ENCODE results near the gene CPZ. TPM values are rescaled to one million over a fixed set of nuclear protein-coding genes. Genes with fewer than 3 reads are reported as not detected.

Gene CPZ
- total RNA-seq, 1 experiment from 2014 or later = 26.9 TPM

GRCh38 chr4:8548731-8549351, 43.7 kb upstream of the CPZ start:
- Mint-ChIP-seq H3K27ac (no peak overlapping the region), H3K27me3 (ENCODE audit: low read depth) (peaks cover 3% of the 10 kb centered on the region; the same call in 1 of the 2 replicates), H3K4me1 (peaks cover 15% of the 10 kb centered on the region), H3K4me3 (no peak overlapping the region), H3K9me3 (no peaks in the 10 kb centered on the region), H3K36me3 (no peaks in the 10 kb centered on the region)
- TF ChIP-seq MAX (CRISPR knock-in tag; IDR thresholded peaks at IDR 0.05) (no peak), TP53 (CRISPR knock-in tag; IDR thresholded peaks at IDR 0.05) (no peak), E2F4 (CRISPR knock-in tag; IDR thresholded peaks at IDR 0.05; ENCODE audit: borderline replicate concordance, low read depth) (no peak), EMX1 (CRISPR knock-in tag; IDR thresholded peaks at IDR 0.05) (no peak), SMAD4 (CRISPR knock-in tag; IDR thresholded peaks at IDR 0.05) (no peak), STAT6 (CRISPR knock-in tag; conservative IDR thresholded peaks at IDR 0.05; ENCODE audit: low read depth) (no peak), ZNF281 (CRISPR knock-in tag; IDR thresholded peaks at IDR 0.05) (no peak), ZNF532 (CRISPR knock-in tag; IDR thresholded peaks at IDR 0.05; ENCODE audit: borderline replicate concordance) (no peak), ERG (CRISPR knock-in tag; IDR thresholded peaks at IDR 0.05) (no peak), JUN (CRISPR knock-in tag; IDR thresholded peaks at IDR 0.05) (no peak), PREB (CRISPR knock-in tag; IDR thresholded peaks at IDR 0.05; ENCODE audit: borderline replicate concordance) (no peak), GABPB1 (CRISPR knock-in tag; IDR thresholded peaks at IDR 0.05) (no peak), ZNF263 (CRISPR knock-in tag; IDR thresholded peaks at IDR 0.05; ENCODE audit: low read depth) (no peak), HMGA2 (CRISPR knock-in tag; IDR thresholded peaks at IDR 0.05) (no peak), ESRRA (CRISPR knock-in tag; IDR thresholded peaks at IDR 0.05; ENCODE audit: borderline replicate concordance) (no peak), CDX4 (CRISPR knock-in tag; IDR thresholded peaks at IDR 0.05; ENCODE audit: borderline replicate concordance) (no peak)
- ATAC-seq (no peak), DNase-seq (ENCODE audit: low spot score) (no peak)
- POLR2A ChIA-PET = no interaction called here
- CTCF ChIA-PET = interaction anchor here (1.2 to 4.8 kb wide), 5 partner anchors 37 to 78 kb away, joined by 4 to 32 read pairs (median 17); partner anchors contain the start of gene CPZ
